ENCODE results near the gene DVL2. TPM values are rescaled to one million over a fixed set of nuclear protein-coding genes. Genes with fewer than 3 reads are reported as not detected.

The DVL2 gene
- total RNA-seq, 1 experiment from 2014 or later: 67.3 TPM

DNA sequence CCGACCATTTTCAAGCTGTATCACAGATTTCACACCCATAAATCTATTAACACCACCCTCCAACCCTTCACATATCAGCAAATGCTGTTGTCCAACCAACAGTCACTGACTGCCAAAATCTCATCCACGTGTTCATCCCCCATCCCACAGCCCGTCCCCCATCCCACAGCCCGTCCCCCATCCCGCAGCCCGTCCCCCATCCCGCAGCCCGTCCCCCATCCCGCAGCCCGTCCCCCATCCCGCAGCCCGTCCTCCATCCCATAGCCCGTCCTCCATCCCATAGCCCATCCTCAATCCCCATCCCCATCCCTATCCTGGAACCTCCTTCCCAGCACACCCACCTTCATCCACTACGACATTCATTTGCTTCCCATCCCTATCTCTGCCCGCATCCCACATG lies 28.8 kb downstream of the DVL2 start:
- POLR2A ChIA-PET: no interaction called here
- TF ChIP-seq SOX15 (CRISPR knock-in tag; IDR thresholded peaks at IDR 0.05) (no peak), TEAD4 (CRISPR knock-in tag; IDR thresholded peaks at IDR 0.05) (no peak), ATF2 (CRISPR knock-in tag; IDR thresholded peaks at IDR 0.05; ENCODE audit: borderline replicate concordance, low read depth) (no peak), KAT7 (CRISPR knock-in tag; IDR thresholded peaks at IDR 0.05; ENCODE audit: borderline replicate concordance) (no peak), NR1H2 (CRISPR knock-in tag; IDR thresholded peaks at IDR 0.05) (no peak), NFYB (CRISPR knock-in tag; conservative IDR thresholded peaks at IDR 0.05; ENCODE audit: low read depth) (no peak), FOXK1 (CRISPR knock-in tag; IDR thresholded peaks at IDR 0.05) (no peak), HMGA2 (CRISPR knock-in tag; IDR thresholded peaks at IDR 0.05) (no peak), AR (CRISPR knock-in tag; IDR thresholded peaks at IDR 0.05) (no peak), NFATC4 (CRISPR knock-in tag; IDR thresholded peaks at IDR 0.05) (no peak), CTCF (IDR thresholded peaks at IDR 0.05) (no peak), FOXP1 (CRISPR knock-in tag; IDR thresholded peaks at IDR 0.05; ENCODE audit: borderline replicate concordance) (no peak), GABPB1 (CRISPR knock-in tag; IDR thresholded peaks at IDR 0.05) (no peak), ZNF232 (CRISPR knock-in tag; IDR thresholded peaks at IDR 0.05) (no peak), ZSCAN18 (CRISPR knock-in tag; IDR thresholded peaks at IDR 0.05) (no peak)
- TF ChIP-seq, protein P1, sequence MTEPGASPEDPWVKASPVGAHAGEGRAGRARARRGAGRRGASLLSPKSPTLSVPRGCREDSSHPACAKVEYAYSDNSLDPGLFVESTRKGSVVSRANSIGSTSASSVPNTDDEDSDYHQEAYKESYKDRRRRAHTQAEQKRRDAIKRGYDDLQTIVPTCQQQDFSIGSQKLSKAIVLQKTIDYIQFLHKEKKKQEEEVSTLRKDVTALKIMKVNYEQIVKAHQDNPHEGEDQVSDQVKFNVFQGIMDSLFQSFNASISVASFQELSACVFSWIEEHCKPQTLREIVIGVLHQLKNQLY (CRISPR knock-in tag; IDR thresholded peaks at IDR 0.05): no peak
- TF ChIP-seq, protein P2, sequence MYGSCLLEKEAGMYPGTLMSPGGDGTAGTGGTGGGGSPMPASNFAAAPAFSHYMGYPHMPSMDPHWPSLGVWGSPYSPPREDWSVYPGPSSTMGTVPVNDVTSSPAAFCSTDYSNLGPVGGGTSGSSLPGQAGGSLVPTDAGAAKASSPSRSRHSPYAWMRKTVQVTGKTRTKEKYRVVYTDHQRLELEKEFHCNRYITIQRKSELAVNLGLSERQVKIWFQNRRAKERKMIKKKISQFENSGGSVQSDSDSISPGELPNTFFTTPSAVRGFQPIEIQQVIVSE (CRISPR knock-in tag; IDR thresholded peaks at IDR 0.05; ENCODE audit: borderline replicate concordance): no peak
- no peak for DNase-seq (ENCODE audit: low spot score)
- H3K36me3 Mint-ChIP-seq: peaks cover 21% of the 10 kb centered on the region
- no peaks in the 10 kb centered on the region for H3K27me3 Mint-ChIP-seq (ENCODE audit: low read depth)
- ATAC-seq: no peak
- H3K4me3 Mint-ChIP-seq: peak overlapping the region; percentile 71
- H3K27ac Mint-ChIP-seq: peak overlapping the region; percentile 78
- CTCF ChIA-PET: interaction anchor here (0.6 kb wide), 1 partner anchor 161 kb away, joined by 3 read pairs; no protein-coding TSS in a partner anchor
- no peaks in the 10 kb centered on the region for H3K9me3 Mint-ChIP-seq
- peaks cover 44% of the 10 kb centered on the region for H3K4me1 Mint-ChIP-seq
